ENCODE results near the gene SRSF10.

GRCh38 chr1:24020025-24020424, 39.9 kb upstream of the SRSF10 start:
- TF ChIP-seq CTCF (IDR thresholded peaks at IDR 0.05; ENCODE audit: low read depth, low read length) (no peak), POLR2A (IDR thresholded peaks at IDR 0.05; ENCODE audit: extremely low read depth, insufficient read length) (no peak)
- TF ChIP-seq, protein P1, sequence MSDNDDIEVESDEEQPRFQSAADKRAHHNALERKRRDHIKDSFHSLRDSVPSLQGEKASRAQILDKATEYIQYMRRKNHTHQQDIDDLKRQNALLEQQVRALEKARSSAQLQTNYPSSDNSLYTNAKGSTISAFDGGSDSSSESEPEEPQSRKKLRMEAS (IDR thresholded peaks at IDR 0.05; ENCODE audit: low read depth, low read length), result no peak

All from NB4 (cell line).